Measurements from ENCODE around the gene KCTD1.
A peak's percentile ranks its signal among the peaks of the same experiment; 100 is the strongest.

The KCTD1 gene

DNA sequence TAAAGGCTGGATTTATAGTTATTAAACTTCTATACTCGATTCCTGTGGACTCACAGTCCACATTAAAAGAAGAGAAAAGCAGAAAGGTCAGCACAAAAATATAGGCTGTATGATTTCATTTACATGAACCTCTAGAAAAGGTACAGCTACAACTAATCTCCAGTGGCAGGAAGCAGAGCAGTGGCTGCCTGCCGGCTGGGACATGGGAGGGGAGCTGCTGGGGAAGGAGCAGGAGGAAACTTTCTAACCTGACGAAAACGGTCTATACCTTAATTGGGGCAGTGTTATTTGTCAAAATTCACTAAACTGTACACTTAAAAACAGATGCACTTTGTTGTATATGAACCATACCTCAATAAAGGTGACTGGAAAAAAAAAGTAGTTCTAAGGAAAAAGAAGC lies 26.7 kb downstream of the KCTD1 start:
- no peak for DNase-seq

DNA sequence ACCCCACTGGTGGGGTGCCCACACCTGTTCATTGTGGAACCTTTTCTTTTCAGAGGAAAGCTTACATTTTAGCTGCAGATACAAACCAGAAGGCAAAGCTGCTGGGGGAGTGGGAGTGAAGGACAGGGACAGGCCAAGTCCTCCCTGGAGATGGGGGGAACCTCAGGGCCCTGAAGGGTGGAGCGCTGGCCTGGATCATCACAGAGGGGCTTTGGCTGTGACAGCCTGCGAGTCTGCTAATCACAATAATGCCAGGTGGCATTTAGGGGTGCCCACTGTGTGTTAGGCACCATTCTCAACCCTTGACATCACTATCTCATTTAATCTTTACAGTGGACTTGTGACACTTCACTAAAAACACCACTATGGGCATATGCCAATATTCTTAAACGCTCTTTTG lies 27.4 kb downstream of the KCTD1 start:
- no peak for DNase-seq

DNA sequence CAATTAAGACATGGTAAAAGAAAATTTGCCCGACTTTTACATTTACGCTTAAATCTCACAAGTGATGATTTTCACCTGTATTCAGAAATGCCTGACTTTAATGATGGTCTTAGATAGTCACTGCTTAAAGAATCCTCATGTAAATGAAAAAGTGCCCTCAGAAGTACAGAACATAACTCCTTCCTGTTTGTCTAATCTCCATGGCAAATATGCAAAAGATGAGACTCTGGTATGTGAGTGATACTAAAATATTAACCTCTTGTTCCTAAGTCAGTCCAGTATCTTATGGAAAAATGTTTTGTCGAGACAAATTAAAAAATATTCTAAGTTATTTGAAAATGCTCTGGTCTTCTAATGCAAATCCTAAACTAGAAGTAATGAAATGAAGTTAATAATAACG lies 29.2 kb downstream of the KCTD1 start:
- DNase-seq, result no peak

DNA sequence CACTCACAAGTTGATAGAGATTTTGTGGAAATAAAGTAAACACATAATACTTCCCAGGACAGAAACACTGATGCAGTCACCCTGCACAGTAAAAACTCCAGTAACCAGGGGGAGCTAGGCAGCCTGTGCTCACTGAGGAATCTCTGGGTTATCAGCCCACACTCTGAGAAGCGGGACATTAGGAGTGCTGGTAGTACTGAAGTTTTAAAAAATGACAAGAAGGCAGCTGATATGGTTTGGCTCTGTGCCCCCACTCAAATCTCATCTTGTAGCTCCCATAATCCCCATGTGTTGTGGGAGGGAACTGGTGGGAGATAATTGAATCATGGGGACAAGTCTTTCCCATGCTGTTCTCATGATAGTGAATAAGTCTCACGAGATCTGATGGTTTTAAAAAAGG lies 31.4 kb downstream of the KCTD1 start:
- no peak for DNase-seq

DNA sequence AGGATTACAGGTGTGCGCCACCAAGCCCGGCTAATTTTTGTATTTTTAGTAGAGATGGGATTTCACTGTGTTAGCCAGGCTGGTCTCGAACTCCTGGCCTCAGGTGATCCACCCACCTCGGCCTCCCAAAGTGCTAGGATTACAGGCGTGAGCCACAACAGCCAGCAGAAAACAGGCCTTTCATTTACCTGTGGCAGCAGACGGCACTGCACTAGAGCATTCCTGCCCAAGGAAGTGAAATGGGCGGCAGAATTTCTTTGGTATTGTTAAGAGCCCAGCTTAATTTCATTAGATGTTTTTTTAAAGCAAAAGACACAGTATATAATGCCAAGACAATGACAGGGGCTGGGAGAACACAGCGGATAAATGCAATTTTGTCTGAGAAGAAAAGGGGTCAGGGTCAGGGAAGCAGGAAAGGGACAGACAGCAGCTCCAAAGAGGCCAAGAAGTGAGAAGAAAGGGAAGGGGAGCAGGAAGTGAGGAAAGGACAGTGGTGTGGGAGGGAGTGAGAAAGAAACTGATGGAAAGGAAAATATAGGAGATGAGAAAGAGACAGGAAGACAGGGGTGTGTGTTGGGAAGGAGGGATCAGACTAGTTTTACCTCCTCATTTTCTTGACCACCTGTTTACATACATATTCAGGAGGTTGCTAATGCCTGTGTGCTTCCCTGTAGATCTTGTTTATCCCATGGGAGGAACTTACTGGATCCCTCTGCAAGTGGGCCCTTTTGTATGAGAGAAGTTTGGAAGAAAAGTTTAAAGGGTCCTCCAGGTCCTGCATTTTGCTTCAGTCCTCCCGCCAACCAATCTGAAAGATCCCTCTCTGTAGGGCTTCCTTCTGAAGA lies 32.5 kb downstream of the KCTD1 start:
- DNase-seq, result no peak

DNA sequence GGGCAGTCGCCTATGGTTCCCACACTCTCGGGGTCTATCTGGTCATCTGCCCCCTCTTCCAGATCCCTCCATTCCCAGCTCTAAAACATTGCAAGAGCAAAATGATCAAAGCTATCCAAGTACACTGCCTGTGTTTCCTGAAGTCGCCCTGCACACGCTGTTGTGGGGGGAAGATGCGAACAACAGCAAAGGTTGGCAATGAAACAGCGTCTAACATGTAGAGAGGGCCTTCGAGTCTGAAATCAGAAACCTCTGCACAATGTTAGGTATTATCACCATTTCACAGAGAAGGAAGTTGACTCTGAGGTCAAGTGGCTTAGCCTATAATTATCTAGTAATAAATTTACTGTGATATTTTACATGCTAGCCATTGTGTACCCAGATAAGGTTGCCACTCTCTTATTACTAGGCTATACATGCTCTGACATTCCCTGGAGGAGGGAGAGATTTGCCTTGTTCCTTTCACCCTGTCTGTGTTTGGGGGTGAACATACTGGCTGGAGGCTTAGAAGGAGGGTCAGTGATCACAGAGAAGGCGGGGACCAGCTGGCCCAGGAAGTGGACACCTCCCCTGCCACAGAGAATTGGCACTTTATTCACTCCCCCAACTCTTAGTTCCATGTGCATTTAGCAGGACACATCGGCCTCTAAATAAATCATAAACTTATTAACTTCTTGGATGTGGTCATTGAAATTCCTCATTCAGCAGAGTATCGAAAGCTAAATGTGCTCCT lies 36.8 kb downstream of the KCTD1 start:
- no peak for DNase-seq

DNA sequence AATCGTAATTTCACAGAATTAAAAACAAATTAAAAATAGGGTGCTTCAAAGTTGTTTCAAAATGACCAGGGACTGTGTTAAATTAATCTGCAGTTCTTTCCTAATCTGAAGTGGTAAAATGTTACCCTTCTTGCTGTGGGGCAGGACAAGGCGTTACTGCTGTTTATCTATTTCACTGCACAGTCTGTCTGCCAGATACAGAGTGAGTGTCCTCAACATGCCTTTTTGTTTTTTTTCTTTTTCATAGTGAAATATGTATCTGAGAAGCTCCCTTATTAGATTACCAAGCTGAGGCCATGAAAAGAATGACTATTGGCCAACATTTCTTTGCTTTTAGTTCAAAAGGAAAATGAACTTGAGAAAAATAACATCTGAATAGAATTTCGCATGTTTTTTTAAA lies 38.0 kb downstream of the KCTD1 start:
- DNase-seq, result no peak

DNA sequence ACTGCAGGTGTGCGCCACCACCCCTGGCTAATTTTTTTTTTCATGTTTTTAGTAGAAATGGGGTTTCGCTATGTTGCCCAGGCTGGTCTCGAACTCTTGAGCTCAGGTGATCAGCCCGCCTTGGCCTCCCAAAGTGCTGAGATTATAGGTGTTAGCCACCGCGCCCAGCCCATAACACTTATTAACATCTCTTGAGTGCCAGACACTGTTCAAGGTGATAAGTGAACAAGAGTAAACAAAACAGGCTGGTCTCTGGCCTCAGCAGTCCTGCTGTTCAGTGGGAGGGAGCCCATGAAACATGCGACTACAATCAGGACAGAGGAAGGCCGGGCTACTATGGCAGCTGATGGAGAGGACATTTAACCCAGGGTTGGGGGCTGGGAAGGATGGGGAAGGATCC lies 42.3 kb downstream of the KCTD1 start:
- no peak for DNase-seq

DNA sequence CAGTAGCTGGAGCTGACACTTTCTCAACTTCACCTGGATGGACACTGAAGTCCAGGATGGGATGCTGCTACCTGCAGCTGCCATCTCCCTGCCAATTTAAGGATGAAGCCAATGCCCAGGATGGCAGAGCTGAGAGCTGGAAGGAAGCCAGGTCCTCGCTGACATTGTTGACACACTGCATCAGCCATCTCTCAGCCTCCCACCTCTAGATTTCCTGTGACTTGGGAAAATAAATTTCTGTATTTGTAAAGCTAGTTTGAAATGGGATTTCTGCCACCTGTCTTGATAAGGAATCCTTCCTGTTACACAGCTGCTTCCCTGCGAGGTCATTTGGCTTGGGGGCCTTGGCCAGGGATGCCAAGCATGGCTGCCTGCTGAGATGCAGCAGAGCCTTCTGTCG lies 43.5 kb downstream of the KCTD1 start:
- DNase-seq, result no peak

DNA sequence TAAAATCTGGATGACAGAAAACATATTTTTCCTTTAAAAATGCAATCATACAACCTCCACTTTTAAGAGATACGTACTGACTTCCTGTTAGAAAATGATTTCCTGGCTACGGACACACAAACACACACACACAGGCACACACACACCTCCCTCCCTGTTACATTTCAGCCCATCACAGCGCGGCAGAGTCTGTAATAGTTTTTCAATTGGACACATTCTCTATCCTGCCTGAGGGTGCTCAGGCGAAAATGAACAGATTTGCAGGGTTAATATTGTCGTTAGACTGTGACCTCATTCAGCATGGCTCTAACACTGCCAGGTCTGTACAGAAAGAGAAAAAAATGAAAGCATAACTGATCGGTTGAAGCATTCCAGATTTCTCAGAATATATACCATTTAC lies 45.0 kb downstream of the KCTD1 start:
- no peak for DNase-seq

DNA sequence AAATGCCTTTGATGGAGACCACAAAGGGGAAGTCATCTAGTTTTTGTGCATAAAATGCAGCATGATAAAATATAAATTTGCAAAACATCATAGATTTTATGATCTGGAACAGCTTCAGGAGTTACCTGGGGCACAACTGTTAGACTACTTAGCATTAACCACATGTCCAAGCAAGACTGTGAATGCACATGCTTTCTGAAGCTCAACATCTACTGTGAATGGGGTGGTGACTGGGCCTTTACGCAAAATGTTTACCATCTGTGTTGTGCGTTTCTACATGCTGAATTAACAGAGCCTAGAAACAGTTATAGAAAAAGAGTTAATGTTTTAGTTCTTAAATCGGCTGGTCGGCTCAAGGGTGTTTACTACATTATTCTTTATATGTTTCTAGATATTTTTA lies 45.5 kb downstream of the KCTD1 start:
- DNase-seq, result no peak

DNA sequence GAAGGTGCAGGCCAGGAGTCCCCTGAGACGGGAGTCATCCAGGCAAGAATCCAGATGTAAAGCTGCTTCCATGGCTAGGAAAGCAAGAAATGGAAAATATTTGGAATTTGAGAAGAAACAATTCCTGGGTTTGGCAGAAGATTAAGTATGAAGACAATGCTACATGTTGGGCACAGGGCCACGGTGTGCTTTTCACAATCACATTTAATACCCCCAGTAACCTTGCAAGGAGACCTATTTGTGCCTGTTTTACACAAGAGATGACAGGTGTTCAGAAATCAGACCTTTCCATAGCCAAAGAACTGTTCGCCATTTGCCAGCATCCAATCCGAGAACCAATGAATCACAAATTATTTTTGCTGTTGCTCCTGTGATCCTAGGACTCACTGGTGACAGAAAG lies 50.5 kb downstream of the KCTD1 start:
- DNase-seq, result no peak

DNA sequence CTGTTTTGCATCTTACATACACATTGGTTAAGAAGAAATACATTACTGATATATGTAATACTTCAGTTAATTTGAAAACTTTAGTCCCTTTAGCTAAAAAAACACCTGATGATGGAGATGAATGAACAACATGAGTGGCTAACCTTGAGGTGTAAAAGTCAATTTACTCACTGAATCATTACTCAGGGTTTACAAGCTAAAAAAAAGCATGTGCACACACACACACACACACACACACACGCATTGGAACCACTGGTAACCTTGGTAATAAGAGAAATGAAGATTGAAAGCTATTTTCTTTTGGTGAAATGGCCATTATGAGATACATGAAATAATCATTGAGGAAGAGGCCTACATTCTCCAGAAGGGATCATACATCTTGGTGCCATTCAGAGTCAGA lies 51.8 kb downstream of the KCTD1 start:
- no peak for DNase-seq

DNA sequence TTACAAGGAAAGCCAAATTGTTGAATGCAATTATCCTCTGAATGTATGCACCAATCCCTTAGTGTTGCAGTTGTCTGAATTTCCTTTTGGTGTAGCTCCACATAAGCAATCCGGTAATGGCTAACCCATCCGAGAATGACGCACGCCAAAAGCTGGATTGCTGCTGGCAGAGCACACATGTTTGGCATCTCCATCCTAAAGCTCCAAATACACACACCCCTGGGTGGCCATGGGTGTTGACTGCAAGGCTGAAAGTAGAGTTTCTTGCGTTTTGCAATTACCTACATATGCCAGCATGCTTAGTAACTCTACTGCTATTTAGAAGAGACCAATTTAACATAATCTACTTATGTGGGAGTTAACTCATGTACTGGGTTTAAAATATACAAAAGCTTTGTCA lies 53.1 kb downstream of the KCTD1 start:
- DNase-seq, result no peak

DNA sequence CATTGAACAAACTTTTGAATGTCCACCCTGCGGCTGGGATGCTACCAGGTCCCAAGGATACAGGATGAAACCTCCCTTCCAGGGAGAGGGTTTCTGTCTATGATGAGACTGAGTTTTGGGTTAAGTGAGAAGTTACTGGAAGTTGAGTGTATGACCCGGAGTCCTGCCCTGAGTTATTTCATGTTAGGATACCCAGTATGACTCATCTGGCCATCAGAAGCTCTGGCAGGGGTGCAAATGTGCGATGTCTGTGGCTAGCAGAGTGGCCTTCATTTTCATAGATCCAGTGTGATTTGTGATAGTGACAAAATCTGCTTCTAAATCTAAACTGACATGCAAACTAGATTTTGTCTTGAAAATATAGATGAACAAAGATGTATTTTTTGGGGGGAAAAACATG lies 55.3 kb downstream of the KCTD1 start:
- no peak for DNase-seq

DNA sequence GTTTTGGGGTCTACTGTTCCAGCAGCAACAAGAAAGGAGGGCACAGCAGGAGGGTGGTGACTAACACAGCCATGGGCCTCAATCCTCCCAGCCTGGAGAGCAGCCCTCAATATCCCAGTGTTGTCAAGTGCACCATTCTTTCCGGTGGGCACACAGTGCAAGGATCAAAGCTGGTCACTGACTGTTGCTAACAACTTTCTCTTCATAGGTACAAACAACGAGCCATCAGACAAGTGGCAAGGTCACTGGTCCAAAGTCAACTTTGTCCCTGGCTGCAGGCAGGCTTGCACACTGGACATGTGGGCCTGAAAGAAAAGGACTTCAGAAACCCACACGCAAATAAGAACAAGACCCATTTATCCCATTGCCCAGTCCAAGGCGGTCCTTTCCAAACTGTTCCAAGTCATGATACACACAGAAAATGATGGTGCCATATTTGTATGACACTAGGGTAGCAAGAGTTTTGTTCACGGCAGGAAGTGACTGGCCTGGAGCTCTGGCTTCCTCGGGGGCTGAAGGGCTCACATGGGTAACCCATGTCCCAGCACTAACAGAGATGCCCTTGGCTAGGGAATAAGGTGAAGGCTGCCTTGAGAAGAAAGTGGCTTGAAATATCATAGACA lies 57.0 kb downstream of the KCTD1 start:
- no peak for DNase-seq

DNA sequence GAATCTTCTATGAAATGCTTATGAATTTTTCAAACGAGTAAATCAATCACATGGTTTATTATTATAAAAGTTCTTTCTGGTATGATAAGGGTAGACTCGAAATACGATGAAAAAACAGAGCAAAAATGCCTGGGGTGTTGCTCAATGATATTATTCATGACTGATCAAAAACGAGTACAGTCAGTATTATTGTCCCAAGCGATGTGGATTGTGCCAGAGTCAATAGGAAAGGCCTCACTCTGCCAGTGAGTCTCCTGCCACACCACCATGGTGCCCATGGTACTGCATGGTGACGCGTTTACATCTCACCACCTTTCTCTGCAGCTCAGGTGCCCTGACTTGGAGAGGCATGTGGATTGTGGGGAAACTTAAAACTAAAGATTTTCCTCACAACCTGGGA lies 58.5 kb downstream of the KCTD1 start:
- no peak for DNase-seq

DNA sequence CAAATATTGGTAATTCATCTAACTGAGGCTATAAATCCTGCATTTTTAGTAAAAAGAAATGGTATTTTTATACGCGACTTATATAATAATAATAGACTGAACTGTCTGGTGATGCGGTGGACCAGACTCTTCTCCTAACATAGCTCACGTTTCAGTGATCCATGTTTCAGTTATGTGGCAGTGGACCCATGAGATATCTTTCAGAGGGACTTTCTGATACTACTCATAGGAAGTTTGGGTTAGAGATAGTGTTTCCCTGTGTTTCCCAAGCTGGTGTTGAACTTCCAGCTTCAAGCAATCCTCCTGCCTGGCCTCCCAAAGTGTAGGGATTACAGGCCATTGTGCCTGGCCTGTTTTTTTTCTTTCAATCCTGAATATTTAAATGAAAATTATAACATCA lies 59.2 kb downstream of the KCTD1 start:
- no peak for DNase-seq

DNA sequence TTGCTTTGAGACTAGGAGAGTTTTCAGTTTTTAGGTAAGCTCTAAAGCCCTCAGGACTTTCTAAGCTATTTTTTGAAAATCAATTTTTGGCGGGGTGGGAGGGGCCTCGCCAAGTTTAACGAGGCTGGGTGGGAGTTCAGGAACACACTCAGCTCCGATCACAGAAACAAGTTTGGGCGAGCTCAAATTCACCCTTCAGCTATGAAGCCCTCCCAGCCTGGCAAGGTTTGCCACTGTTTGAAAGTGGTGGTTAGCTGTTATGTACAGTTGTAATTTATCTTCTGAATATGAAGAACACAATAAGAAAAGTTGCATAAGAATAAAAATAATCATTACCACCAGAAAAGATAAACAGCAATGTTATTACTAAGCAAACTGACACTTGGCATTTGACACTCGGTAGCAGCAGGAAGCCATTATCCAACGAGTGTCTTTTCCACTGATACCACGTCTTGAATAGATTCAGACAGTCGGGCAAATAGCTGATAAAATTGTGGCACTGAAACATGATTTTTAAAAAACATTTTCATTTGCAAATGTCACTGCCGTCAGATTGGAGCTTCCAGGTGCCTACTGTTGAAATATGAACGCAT lies 59.8 kb downstream of the KCTD1 start:
- no peak for DNase-seq

DNA sequence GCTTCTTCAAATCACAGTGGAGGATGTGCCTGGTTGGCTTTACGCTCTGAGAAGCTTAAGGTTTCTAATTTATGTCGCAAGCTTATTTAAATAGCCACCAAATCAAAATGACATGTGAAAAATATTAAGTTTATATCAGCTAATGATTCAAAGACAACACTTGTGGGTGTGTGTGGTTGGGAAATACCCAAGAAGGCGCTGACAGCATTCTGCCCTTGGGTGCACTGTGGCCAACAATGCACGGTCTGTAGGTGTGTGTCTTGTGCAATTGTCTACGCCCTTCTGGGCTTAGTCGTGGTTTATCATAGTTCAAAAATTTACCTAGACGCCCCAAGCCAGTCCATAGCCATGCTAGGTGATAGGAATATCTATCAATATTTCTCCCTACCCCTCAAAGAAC lies 60.9 kb downstream of the KCTD1 start:
- peak in 1 of 2 donors; percentile 48 for DNase-seq

DNA sequence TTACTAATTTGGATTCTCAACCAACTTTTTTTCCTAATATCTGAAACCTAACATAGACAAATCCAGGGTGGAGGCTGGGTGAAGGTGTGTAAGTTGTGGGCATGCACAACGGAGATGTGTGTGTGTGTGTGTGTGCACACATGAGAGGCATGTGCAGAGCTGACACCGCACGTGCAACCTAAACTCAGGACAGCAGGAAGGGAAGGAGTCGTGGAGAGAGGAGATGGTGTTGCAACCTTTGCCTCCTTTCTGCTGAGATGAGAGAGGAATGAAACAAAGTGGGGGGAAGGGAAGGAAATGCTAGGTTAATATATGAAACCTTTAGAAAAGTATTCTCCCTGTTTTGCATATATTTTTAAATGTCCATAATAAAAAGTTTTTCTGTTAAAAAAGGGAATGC lies 64.7 kb downstream of the KCTD1 start:
- DNase-seq, result no peak

DNA sequence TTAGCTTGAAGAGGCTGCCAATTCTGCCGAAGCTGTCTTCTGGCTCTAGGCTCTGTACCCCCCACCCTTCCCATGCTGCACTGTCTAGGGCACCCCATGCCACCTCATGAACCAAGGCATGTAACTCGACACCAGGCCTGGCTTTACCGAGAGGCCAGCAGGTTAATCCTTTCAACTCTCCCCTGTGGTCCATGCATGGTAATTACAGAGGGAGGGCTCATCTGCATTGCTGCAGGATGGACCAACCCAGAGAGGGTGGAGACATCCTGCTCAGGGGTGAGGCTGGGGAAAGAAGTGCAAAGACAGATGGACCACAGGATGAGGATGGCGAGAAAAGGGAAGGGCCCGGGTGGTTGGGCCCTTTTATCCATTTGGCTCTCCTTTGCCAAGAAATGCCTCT lies 65.8 kb downstream of the KCTD1 start:
- DNase-seq, result no peak
